Activated T-cell treated with anti-CD3 and anti-CD28 coated beads, Interleukin-2, amount 50 U/mL, for 4 hours (primary cell): ENCODE data around the gene EFCAB8. TPM values are rescaled to one million over a fixed set of nuclear protein-coding genes. Genes with fewer than 3 reads are reported as not detected.

ENCODE experiments used
- ATAC-seq, 2 donors: fragments of 200-7000 bp; cut with Tn5 transposase; one replicate each; pipeline ENCODE4 v1.10.0; 2021
- DNase-seq: peaks from one replicate; pipeline ENCODE4 v3.0.0-alpha.2; 2020
- H3K27me3 Mint-ChIP-seq: one replicate; pipeline ENCODE4 v1.8.0; 2021; ENCODE audit warnings: low read depth, mixed read lengths
- H3K36me3 Mint-ChIP-seq: one replicate; pipeline ENCODE4 v1.8.0; 2022; ENCODE audit warnings: mixed read lengths; ENCODE audit not compliant: insufficient read depth
- H3K4me1 Mint-ChIP-seq: one replicate; pipeline ENCODE4 v1.8.0; 2021; ENCODE audit warnings: low read depth, mixed read lengths
- H3K4me3 Mint-ChIP-seq: one replicate; pipeline ENCODE4 v1.8.0; 2021; ENCODE audit warnings: mild to moderate bottlenecking, moderate library complexity, mixed read lengths
- H3K9me3 Mint-ChIP-seq: one replicate; pipeline ENCODE4 v1.8.0; 2021; ENCODE audit warnings: mixed read lengths
- total RNA-seq, 3 donors: library from RNA; stranded (reverse); gene quantifications; one replicate each; pipeline ENCODE4 v1.2.1, GENCODE V29; 2021

The EFCAB8 gene
- total RNA-seq, 3 donors from 2014 or later, result 0.25 to 0.40 (median 0.38) TPM

- ATAC-seq (no peak), DNase-seq (no peak)
- peaks cover 43% of the 10 kb centered on the region for H3K36me3 Mint-ChIP-seq
- H3K4me1 Mint-ChIP-seq, result peaks cover 54% of the 10 kb centered on the region
- no peaks in the 10 kb centered on the region for H3K27me3 Mint-ChIP-seq
- peak overlapping the region; percentile 11 for H3K4me3 Mint-ChIP-seq
- H3K9me3 Mint-ChIP-seq, result no peaks in the 10 kb centered on the region
Observed at GRCh38 chr20:32832664-32833063, 26.1 kb upstream of the EFCAB8 start.

- Mint-ChIP-seq H3K9me3 (no peaks in the 10 kb centered on the region), H3K4me1 (peaks cover 56% of the 10 kb centered on the region), H3K27me3 (no peaks in the 10 kb centered on the region), H3K4me3 (no peak overlapping the region), H3K36me3 (peaks cover 47% of the 10 kb centered on the region)
- DNase-seq, result no peak
- no peak for ATAC-seq
Observed at GRCh38 chr20:32834972-32835371, 23.8 kb upstream of the EFCAB8 start.

GRCh38 chr20:32837157-32837556, 21.6 kb upstream of the EFCAB8 start:
- H3K9me3 Mint-ChIP-seq, result no peaks in the 10 kb centered on the region
- H3K27me3 Mint-ChIP-seq, result no peaks in the 10 kb centered on the region
- H3K4me3 Mint-ChIP-seq, result no peak overlapping the region
- DNase-seq (no peak), ATAC-seq (no peak)
- peaks cover 47% of the 10 kb centered on the region for H3K4me1 Mint-ChIP-seq
- H3K36me3 Mint-ChIP-seq, result peaks cover 44% of the 10 kb centered on the region

- H3K27me3 Mint-ChIP-seq, result no peaks in the 10 kb centered on the region
Observed at GRCh38 chr20:32839227-32839981, 19.3 kb upstream of the EFCAB8 start.

GRCh38 chr20:32839982-32840285, 18.8 kb upstream of the EFCAB8 start:
- Mint-ChIP-seq H3K27me3 (no peaks in the 10 kb centered on the region), H3K36me3 (peaks cover 48% of the 10 kb centered on the region), H3K4me3 (no peak overlapping the region), H3K4me1 (peaks cover 48% of the 10 kb centered on the region), H3K9me3 (no peaks in the 10 kb centered on the region)
- ATAC-seq, result no peak
- DNase-seq, result no peak

More at GRCh38 chr20:32839227-32839981, 19.3 kb upstream of the EFCAB8 start:
- H3K4me3 Mint-ChIP-seq, result no peak overlapping the region
- H3K4me1 Mint-ChIP-seq, result peaks cover 44% of the 10 kb centered on the region
- ATAC-seq (peak; percentile 62 to 79), DNase-seq (no peak)
- H3K9me3 Mint-ChIP-seq, result no peaks in the 10 kb centered on the region
- H3K36me3 Mint-ChIP-seq, result peaks cover 46% of the 10 kb centered on the region

GRCh38 chr20:32841174-32841573, 17.5 kb upstream of the EFCAB8 start:
- Mint-ChIP-seq H3K27me3 (no peaks in the 10 kb centered on the region), H3K36me3 (peaks cover 51% of the 10 kb centered on the region), H3K4me1 (peaks cover 53% of the 10 kb centered on the region), H3K9me3 (no peaks in the 10 kb centered on the region), H3K4me3 (no peak overlapping the region)
- ATAC-seq (no peak), DNase-seq (no peak)

GRCh38 chr20:32841632-32842031, 17.1 kb upstream of the EFCAB8 start:
- H3K9me3 Mint-ChIP-seq, result no peaks in the 10 kb centered on the region
- H3K27me3 Mint-ChIP-seq, result no peaks in the 10 kb centered on the region
- no peak for DNase-seq
- H3K4me3 Mint-ChIP-seq, result no peak overlapping the region
- H3K36me3 Mint-ChIP-seq, result peaks cover 51% of the 10 kb centered on the region
- ATAC-seq, result no peak
- H3K4me1 Mint-ChIP-seq, result peaks cover 48% of the 10 kb centered on the region

GRCh38 chr20:32842688-32843524, 15.8 kb upstream of the EFCAB8 start:
- H3K27me3 Mint-ChIP-seq, result no peaks in the 10 kb centered on the region
- no peak overlapping the region for H3K4me3 Mint-ChIP-seq
- peaks cover 56% of the 10 kb centered on the region for H3K36me3 Mint-ChIP-seq
- no peak for DNase-seq
- H3K9me3 Mint-ChIP-seq, result no peaks in the 10 kb centered on the region
- no peak for ATAC-seq
- peaks cover 47% of the 10 kb centered on the region for H3K4me1 Mint-ChIP-seq

- H3K9me3 Mint-ChIP-seq, result no peaks in the 10 kb centered on the region
- H3K36me3 Mint-ChIP-seq, result peaks cover 47% of the 10 kb centered on the region
- DNase-seq (no peak), ATAC-seq (no peak)
- H3K4me1 Mint-ChIP-seq, result peaks cover 28% of the 10 kb centered on the region
- H3K27me3 Mint-ChIP-seq, result no peaks in the 10 kb centered on the region
- H3K4me3 Mint-ChIP-seq, result no peak overlapping the region
Observed at GRCh38 chr20:32845786-32846185, 12.9 kb upstream of the EFCAB8 start.

GRCh38 chr20:32846852-32847251, 11.9 kb upstream of the EFCAB8 start:
- Mint-ChIP-seq H3K9me3 (no peaks in the 10 kb centered on the region), H3K27me3 (no peaks in the 10 kb centered on the region), H3K4me1 (peaks cover 22% of the 10 kb centered on the region), H3K36me3 (peaks cover 43% of the 10 kb centered on the region), H3K4me3 (no peak overlapping the region)
- ATAC-seq, result no peak
- no peak for DNase-seq

- H3K36me3 Mint-ChIP-seq, result peaks cover 46% of the 10 kb centered on the region
Observed at GRCh38 chr20:32847964-32848363, 10.8 kb upstream of the EFCAB8 start.

GRCh38 chr20:32848846-32849245, 9.9 kb upstream of the EFCAB8 start:
- Mint-ChIP-seq H3K27me3 (no peaks in the 10 kb centered on the region), H3K9me3 (no peaks in the 10 kb centered on the region), H3K4me3 (no peak overlapping the region), H3K36me3 (peaks cover 48% of the 10 kb centered on the region), H3K4me1 (peaks cover 14% of the 10 kb centered on the region)
- ATAC-seq (no peak), DNase-seq (no peak)

More at GRCh38 chr20:32847964-32848363, 10.8 kb upstream of the EFCAB8 start:
- Mint-ChIP-seq H3K9me3 (no peaks in the 10 kb centered on the region), H3K4me1 (peaks cover 15% of the 10 kb centered on the region), H3K4me3 (no peak overlapping the region), H3K27me3 (no peaks in the 10 kb centered on the region)
- DNase-seq (no peak), ATAC-seq (no peak)

- ATAC-seq (no peak), DNase-seq (no peak)
- Mint-ChIP-seq H3K4me3 (no peak overlapping the region), H3K4me1 (peaks cover 12% of the 10 kb centered on the region), H3K36me3 (peaks cover 44% of the 10 kb centered on the region), H3K9me3 (no peaks in the 10 kb centered on the region), H3K27me3 (no peaks in the 10 kb centered on the region)
Observed at GRCh38 chr20:32849577-32849976, 9.1 kb upstream of the EFCAB8 start.

GRCh38 chr20:32855387-32855786, 3.3 kb upstream of the EFCAB8 start:
- Mint-ChIP-seq H3K9me3 (no peaks in the 10 kb centered on the region), H3K27me3 (no peaks in the 10 kb centered on the region), H3K4me3 (no peak overlapping the region), H3K4me1 (peaks cover 17% of the 10 kb centered on the region), H3K36me3 (peaks cover 30% of the 10 kb centered on the region)
- DNase-seq (no peak), ATAC-seq (no peak)

GRCh38 chr20:32858189-32858588, 534 bp upstream of the EFCAB8 start:
- Mint-ChIP-seq H3K4me3 (no peak overlapping the region), H3K36me3 (peaks cover 20% of the 10 kb centered on the region), H3K27me3 (no peaks in the 10 kb centered on the region), H3K4me1 (peaks cover 17% of the 10 kb centered on the region), H3K9me3 (no peaks in the 10 kb centered on the region)
- ATAC-seq (no peak), DNase-seq (no peak)
